Measurements from ENCODE around the gene NUDT8. TPM values are rescaled to one million over a fixed set of nuclear protein-coding genes. Genes with fewer than 3 reads are reported as not detected.
"Not testable (repeated sequence)": the region's sequence is repeated elsewhere in the genome, so short reads cannot be mapped to it uniquely, and the experiment has no call there.

Gene NUDT8
- total and polyA plus RNA-seq, 5 donors from 2014 or later, result 1.2 to 3.7 (median 2.1) TPM

DNA sequence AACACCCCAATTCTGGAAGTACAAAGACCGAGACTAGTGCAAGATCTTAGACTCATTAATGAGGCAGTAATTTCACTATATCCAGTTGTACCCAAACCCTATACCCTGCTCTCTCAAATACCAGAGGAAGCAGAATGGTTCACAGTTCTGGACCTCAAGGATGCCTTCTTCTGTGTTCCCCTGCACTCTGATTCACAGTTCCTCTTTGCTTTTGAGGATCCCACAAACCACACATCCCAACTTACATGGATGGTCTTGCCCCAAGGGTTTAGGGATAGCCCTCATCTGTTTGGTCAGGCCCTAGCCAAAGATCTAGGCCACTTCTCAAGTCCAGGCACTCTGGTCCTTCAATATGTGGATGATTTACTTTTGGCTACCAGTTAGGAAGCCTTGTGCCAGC, 5.9 kb downstream of the NUDT8 start:
- DNase-seq; H3K9me3 ChIP-seq (ENCODE audit: control insufficient read depth in 2 of 2, low read length in 2 of 2); H3K4me1 ChIP-seq (ENCODE audit: control insufficient read depth, insufficient read depth, low read length, poor library complexity, severe bottlenecking); H3K36me3 ChIP-seq (ENCODE audit: control insufficient read depth, insufficient read depth, low read length); H3K36me3 Mint-ChIP-seq; H3K4me1 Mint-ChIP-seq; H3K27ac Mint-ChIP-seq; ATAC-seq (ENCODE audit: low read depth in 2 of 2); H3K9me3 Mint-ChIP-seq; H3K27me3 ChIP-seq (ENCODE audit: control insufficient read depth, insufficient read depth, low read length); H3K4me3 ChIP-seq (ENCODE audit: low read depth, low read length); H3K4me3 Mint-ChIP-seq; H3K27me3 Mint-ChIP-seq; H3K27ac ChIP-seq (ENCODE audit: insufficient read depth, low read length, poor library complexity, severe bottlenecking): not testable (repeated sequence)

- not testable (repeated sequence) for H3K36me3 ChIP-seq (ENCODE audit: control insufficient read depth, insufficient read depth, low read length); H3K4me1 ChIP-seq (ENCODE audit: control insufficient read depth, insufficient read depth, low read length, poor library complexity, severe bottlenecking); H3K36me3 Mint-ChIP-seq; H3K27me3 ChIP-seq (ENCODE audit: control insufficient read depth, insufficient read depth, low read length); DNase-seq; H3K9me3 Mint-ChIP-seq; H3K27ac Mint-ChIP-seq; H3K4me3 Mint-ChIP-seq; ATAC-seq (ENCODE audit: low read depth in 2 of 2); H3K4me3 ChIP-seq (ENCODE audit: low read depth, low read length); H3K4me1 Mint-ChIP-seq; H3K9me3 ChIP-seq (ENCODE audit: control insufficient read depth in 2 of 2, low read length in 2 of 2); H3K27me3 Mint-ChIP-seq; H3K27ac ChIP-seq (ENCODE audit: insufficient read depth, low read length, poor library complexity, severe bottlenecking)
Observed at GRCh38 chr11:67622905-67623304, 6.8 kb downstream of the NUDT8 start.

DNA sequence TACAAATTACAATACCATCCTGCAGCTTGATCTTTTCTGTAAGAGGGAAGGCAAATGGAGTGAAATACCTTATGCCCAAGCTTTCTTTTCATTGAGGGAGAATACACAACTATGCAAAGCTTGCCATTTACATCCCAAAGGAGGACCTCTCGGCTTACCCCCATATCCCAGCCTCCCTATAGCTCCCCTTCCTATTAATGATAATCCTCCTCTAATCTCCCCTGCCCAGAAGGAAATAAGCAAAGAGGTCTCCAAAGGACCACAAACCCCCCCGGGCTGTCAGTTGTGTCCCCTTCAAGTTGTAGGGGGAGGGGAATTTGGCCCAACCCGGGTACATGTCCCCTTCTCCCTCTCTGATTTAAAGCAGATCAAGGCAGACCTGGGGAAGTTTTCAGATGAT, 7.8 kb downstream of the NUDT8 start:
- ATAC-seq (ENCODE audit: low read depth in 2 of 2); H3K4me1 ChIP-seq (ENCODE audit: control insufficient read depth, insufficient read depth, low read length, poor library complexity, severe bottlenecking); H3K27ac ChIP-seq (ENCODE audit: insufficient read depth, low read length, poor library complexity, severe bottlenecking); H3K9me3 ChIP-seq (ENCODE audit: control insufficient read depth in 2 of 2, low read length in 2 of 2); H3K36me3 ChIP-seq (ENCODE audit: control insufficient read depth, insufficient read depth, low read length); H3K27ac Mint-ChIP-seq; H3K4me3 Mint-ChIP-seq; DNase-seq; H3K4me3 ChIP-seq (ENCODE audit: low read depth, low read length); H3K9me3 Mint-ChIP-seq; H3K27me3 Mint-ChIP-seq; H3K27me3 ChIP-seq (ENCODE audit: control insufficient read depth, insufficient read depth, low read length); H3K36me3 Mint-ChIP-seq: not testable (repeated sequence)
- peaks cover 0 to 15% (median 5%) of the 10 kb centered on the region in 4 donors for H3K4me1 Mint-ChIP-seq

GRCh38 chr11:67620621-67621020, 9.1 kb downstream of the NUDT8 start:
- H3K9me3 ChIP-seq (ENCODE audit: control insufficient read depth in 2 of 2, low read length in 2 of 2); ATAC-seq (ENCODE audit: low read depth in 2 of 2); H3K27me3 Mint-ChIP-seq; H3K9me3 Mint-ChIP-seq; H3K27ac ChIP-seq (ENCODE audit: insufficient read depth, low read length, poor library complexity, severe bottlenecking); DNase-seq; H3K36me3 ChIP-seq (ENCODE audit: control insufficient read depth, insufficient read depth, low read length); H3K36me3 Mint-ChIP-seq; H3K27ac Mint-ChIP-seq; H3K27me3 ChIP-seq (ENCODE audit: control insufficient read depth, insufficient read depth, low read length); H3K4me3 ChIP-seq (ENCODE audit: low read depth, low read length); H3K4me1 ChIP-seq (ENCODE audit: control insufficient read depth, insufficient read depth, low read length, poor library complexity, severe bottlenecking); H3K4me3 Mint-ChIP-seq: not testable (repeated sequence)
- H3K4me1 Mint-ChIP-seq, result peaks cover 0 to 13% (median 8%) of the 10 kb centered on the region in 4 donors

DNA sequence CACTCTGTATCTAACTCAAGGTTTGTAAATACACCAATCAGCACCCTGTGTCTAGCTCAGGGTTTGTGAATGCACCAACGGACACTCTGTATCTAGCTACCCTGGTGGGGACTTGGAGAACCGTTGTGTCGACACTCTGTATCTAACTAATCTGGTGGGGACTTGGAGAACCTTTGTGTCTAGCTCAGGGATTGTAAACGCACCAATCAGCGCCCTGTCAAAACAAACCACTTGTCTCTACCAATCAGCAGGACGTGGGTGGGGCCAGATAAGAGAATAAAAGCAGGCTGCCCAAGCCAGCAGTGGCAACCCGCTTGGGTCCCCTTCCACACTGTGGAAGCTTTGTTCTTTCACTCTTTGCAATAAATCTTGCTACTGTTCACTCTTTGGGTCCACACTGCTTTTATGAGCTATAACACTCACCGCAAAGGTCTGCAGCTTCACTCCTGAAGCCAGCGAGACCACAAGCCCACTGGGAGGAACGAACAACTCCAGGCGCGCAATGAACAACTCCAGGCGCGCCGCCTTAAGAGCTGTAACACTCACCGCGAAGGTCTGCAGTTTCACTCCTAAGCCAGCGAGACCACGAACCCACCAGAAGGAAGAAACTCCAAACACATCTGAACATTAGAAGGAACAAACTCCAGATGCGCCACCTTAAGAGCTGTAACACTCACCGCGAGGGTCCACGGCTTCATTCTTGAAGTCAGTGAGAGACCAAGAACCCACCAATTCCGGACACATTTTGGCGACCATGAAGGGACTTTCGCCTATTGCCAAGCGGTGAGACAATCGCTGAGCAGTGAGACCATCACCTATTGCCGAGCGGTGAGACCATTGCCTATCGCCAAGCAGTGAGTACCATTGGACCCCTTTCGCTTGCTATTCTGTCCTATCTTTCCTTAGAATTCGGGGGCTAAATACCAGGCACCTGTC, 9.8 kb downstream of the NUDT8 start:
- not testable (repeated sequence) for H3K9me3 Mint-ChIP-seq; H3K9me3 ChIP-seq (ENCODE audit: control insufficient read depth in 2 of 2, low read length in 2 of 2); H3K27me3 Mint-ChIP-seq; H3K4me3 ChIP-seq (ENCODE audit: low read depth, low read length); DNase-seq; H3K27ac Mint-ChIP-seq; H3K4me3 Mint-ChIP-seq; H3K36me3 Mint-ChIP-seq; ATAC-seq (ENCODE audit: low read depth in 2 of 2); H3K36me3 ChIP-seq (ENCODE audit: control insufficient read depth, insufficient read depth, low read length); H3K4me1 ChIP-seq (ENCODE audit: control insufficient read depth, insufficient read depth, low read length, poor library complexity, severe bottlenecking); H3K27me3 ChIP-seq (ENCODE audit: control insufficient read depth, insufficient read depth, low read length); H3K27ac ChIP-seq (ENCODE audit: insufficient read depth, low read length, poor library complexity, severe bottlenecking)
- peaks cover 0 to 15% (median 6%) of the 10 kb centered on the region in 4 donors for H3K4me1 Mint-ChIP-seq

DNA sequence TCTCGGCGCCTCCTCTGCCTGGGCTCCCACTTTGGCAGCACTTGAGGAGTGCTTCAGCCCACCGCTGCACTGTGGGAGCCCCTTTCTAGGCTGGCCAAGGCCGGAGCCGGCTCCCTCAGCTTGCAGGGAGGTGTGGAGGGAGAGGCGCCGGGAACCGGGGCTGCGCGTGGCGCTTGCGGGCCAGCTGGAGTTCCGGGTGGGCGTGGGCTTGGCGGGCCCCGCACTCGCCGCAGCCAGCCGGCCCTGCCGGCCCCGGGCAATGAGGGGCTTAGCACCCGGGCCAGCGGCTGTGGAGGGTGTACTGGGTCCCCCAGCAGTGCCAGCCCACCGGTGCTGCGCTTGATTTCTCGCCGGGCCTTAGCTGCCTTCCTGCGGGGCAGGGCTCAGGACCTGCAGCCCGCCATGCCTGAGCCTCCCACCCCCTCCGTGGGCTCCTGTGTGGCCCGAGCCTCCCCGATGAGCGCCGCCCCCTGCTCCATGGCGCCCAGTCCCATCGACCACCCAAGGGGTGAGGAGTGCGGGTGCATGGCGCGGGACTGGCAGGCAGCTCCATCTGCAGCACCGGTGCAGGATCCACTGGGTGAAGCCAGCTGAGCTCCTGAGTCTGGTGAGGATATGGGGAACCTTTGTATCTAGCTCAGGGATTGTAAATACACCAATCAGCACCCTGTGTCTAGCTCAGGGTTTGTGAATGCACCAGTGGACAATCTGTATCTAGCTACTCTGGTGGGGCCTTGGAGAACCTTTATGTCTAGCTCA, 10.7 kb downstream of the NUDT8 start:
- not testable (repeated sequence) for H3K36me3 ChIP-seq (ENCODE audit: control insufficient read depth, insufficient read depth, low read length); H3K27me3 ChIP-seq (ENCODE audit: control insufficient read depth, insufficient read depth, low read length); ATAC-seq (ENCODE audit: low read depth in 2 of 2); H3K4me3 Mint-ChIP-seq; H3K27me3 Mint-ChIP-seq; H3K36me3 Mint-ChIP-seq; H3K4me3 ChIP-seq (ENCODE audit: low read depth, low read length); H3K27ac Mint-ChIP-seq; H3K9me3 ChIP-seq (ENCODE audit: control insufficient read depth in 2 of 2, low read length in 2 of 2); H3K27ac ChIP-seq (ENCODE audit: insufficient read depth, low read length, poor library complexity, severe bottlenecking); DNase-seq; H3K9me3 Mint-ChIP-seq
- H3K4me1 Mint-ChIP-seq, result peaks cover 0 to 24% (median 10%) of the 10 kb centered on the region in 4 donors
- H3K4me1 ChIP-seq (ENCODE audit: control insufficient read depth, insufficient read depth, low read length, poor library complexity, severe bottlenecking), result peaks cover 19% of the 10 kb centered on the region

DNA sequence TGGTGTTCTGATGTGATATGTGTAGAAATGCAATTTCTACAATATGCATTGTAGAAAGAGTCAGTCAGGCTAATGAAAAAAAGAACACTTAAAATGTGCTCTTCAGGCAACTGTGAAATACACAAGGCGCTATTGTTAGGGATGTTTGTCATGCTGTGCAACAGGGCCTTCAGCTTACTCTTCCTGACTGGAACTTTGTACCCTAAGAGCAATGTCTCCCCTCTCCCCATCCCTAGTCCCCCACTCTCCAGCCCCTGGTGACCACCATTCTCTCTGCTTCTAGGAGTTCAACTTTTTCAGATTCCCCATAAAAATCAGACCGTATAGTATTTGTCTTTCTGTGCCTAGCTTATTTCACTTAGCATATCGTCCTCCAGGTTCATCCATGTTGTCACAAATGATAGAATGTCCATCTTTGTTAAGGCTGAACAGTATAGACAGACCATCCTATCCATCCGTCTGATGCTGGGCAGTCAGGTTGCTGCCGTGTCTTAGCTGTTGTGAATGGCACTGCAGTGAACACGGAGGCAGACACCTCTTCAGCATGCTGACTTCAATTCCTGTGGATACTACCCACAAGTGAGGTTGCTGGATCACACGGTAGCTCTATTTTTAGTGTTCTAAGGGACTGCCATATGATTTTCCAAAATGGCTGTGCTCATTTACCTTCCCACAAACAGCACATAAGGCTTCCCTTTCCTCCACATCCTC, 12.3 kb downstream of the NUDT8 start:
- H3K4me3 Mint-ChIP-seq, result peak overlapping the region in 3 of 4 donors; percentile 53 to 69 (median 63)
- peak overlapping the region; percentile 42 to 88 (median 66) for H3K27ac Mint-ChIP-seq
- no peak overlapping the region for H3K27ac ChIP-seq (ENCODE audit: insufficient read depth, low read length, poor library complexity, severe bottlenecking)
- no peaks in the 10 kb centered on the region for H3K36me3 Mint-ChIP-seq
- no peaks in the 10 kb centered on the region for H3K27me3 ChIP-seq (ENCODE audit: control insufficient read depth, insufficient read depth, low read length)
- DNase-seq (no peak), ATAC-seq (ENCODE audit: low read depth in 2 of 2) (no peak)
- peaks cover 4% of the 10 kb centered on the region for H3K36me3 ChIP-seq (ENCODE audit: control insufficient read depth, insufficient read depth, low read length)
- H3K4me1 ChIP-seq (ENCODE audit: control insufficient read depth, insufficient read depth, low read length, poor library complexity, severe bottlenecking), result peaks cover 28% of the 10 kb centered on the region
- H3K4me1 Mint-ChIP-seq, result peaks cover 0 to 38% (median 14%) of the 10 kb centered on the region in 4 donors
- no peak overlapping the region for H3K4me3 ChIP-seq (ENCODE audit: low read depth, low read length)
- H3K9me3 ChIP-seq (ENCODE audit: control insufficient read depth in 2 of 2, low read length in 2 of 2), result no peaks in the 10 kb centered on the region
- H3K9me3 Mint-ChIP-seq, result no peaks in the 10 kb centered on the region
- H3K27me3 Mint-ChIP-seq, result peaks cover 5% of the 10 kb centered on the region

Measured in CD4-positive, CD25-positive, alpha-beta regulatory T cell (primary cell).